ENCODE data around the gene CACNA1C. TPM values are rescaled to one million over a fixed set of nuclear protein-coding genes. Genes with fewer than 3 reads are reported as not detected.

Gene CACNA1C
- total RNA-seq, 4 donors from 2014 or later: 44.1 to 104 (median 49.4) TPM

- Histone ChIP-seq H3K27ac (replicated peaks in 1 of 4) (peak overlapping the region; percentile 48 to 74 (median 54)), H3K9me3 (no peaks in the 10 kb centered on the region), H3K27me3 (no peaks in the 10 kb centered on the region), H3K4me1 (peaks cover 9 to 37% (median 23%) of the 10 kb centered on the region in 4 donors), H3K36me3 (peaks cover 0 to 60% (median 45%) of the 10 kb centered on the region in 4 donors), H3K4me3 (no peak overlapping the region)
- no peak for DNase-seq (ENCODE audit: extremely low spot score)
- TF ChIP-seq EP300 (IDR thresholded peaks at IDR 0.05) (no peak), POLR2AphosphoS5 (IDR thresholded peaks at IDR 0.05) (peak in 1 of 2 donors; percentile 9)
- WGBS: 67% methylated on average over 10 of the region's 10 CpGs
- intact Hi-C loops (cut with DNase I): no loop called here
Measured at GRCh38 chr12:2552000-2552756, 499.4 kb downstream of the CACNA1C start.

- WGBS: 87% methylated on average over 14 of the region's 14 CpGs
- no peak for DNase-seq (ENCODE audit: extremely low spot score)
- intact Hi-C loops (cut with DNase I): no loop called here
- Histone ChIP-seq H3K36me3 (peaks cover 0 to 68% (median 56%) of the 10 kb centered on the region in 4 donors), H3K27ac (replicated peaks in 1 of 4) (no peak overlapping the region), H3K27me3 (no peaks in the 10 kb centered on the region), H3K9me3 (no peaks in the 10 kb centered on the region), H3K4me3 (no peak overlapping the region), H3K4me1 (peaks cover 9 to 37% (median 23%) of the 10 kb centered on the region in 4 donors)
- TF ChIP-seq POLR2AphosphoS5 (IDR thresholded peaks at IDR 0.05): no peak
- no peak for TF ChIP-seq CTCF (IDR thresholded peaks at IDR 0.05)
- no peak for TF ChIP-seq POLR2A (IDR thresholded peaks at IDR 0.05; ENCODE audit: low read depth)
- TF ChIP-seq EP300 (IDR thresholded peaks at IDR 0.05): no peak
Measured at GRCh38 chr12:2553388-2554126, 500.8 kb downstream of the CACNA1C start.

- Histone ChIP-seq H3K4me1 (peaks cover 3 to 25% (median 16%) of the 10 kb centered on the region in 4 donors), H3K27ac (replicated peaks in 1 of 4) (no peak overlapping the region), H3K36me3 (peaks cover 0 to 69% (median 47%) of the 10 kb centered on the region in 4 donors), H3K4me3 (no peak overlapping the region), H3K9me3 (no peaks in the 10 kb centered on the region), H3K27me3 (no peaks in the 10 kb centered on the region)
- DNase-seq (ENCODE audit: extremely low spot score): no peak
- no peak for TF ChIP-seq EP300 (IDR thresholded peaks at IDR 0.05)
- no peak for TF ChIP-seq CTCF (IDR thresholded peaks at IDR 0.05)
- no peak for TF ChIP-seq POLR2A (IDR thresholded peaks at IDR 0.05; ENCODE audit: low read depth)
- TF ChIP-seq POLR2AphosphoS5 (IDR thresholded peaks at IDR 0.05): no peak
- intact Hi-C loops (cut with DNase I): no loop called here
- 90% methylated on average over 18 of the region's 19 CpGs for WGBS
Measured at GRCh38 chr12:2555487-2556082, 502.8 kb downstream of the CACNA1C start.

- no peak overlapping the region for H3K4me3 ChIP-seq
- 72% methylated on average over 3 of the region's 3 CpGs for WGBS
- intact Hi-C loops (cut with DNase I): no loop called here
- TF ChIP-seq EP300 (IDR thresholded peaks at IDR 0.05): no peak
- TF ChIP-seq POLR2A (IDR thresholded peaks at IDR 0.05; ENCODE audit: low read depth): no peak
- TF ChIP-seq CTCF (IDR thresholded peaks at IDR 0.05): no peak
- no peak for TF ChIP-seq POLR2AphosphoS5 (IDR thresholded peaks at IDR 0.05)
- no peak for DNase-seq (ENCODE audit: extremely low spot score)
- peaks cover 0 to 14% (median 2%) of the 10 kb centered on the region in 4 donors for H3K4me1 ChIP-seq
- H3K9me3 ChIP-seq: no peaks in the 10 kb centered on the region
- H3K27me3 ChIP-seq: no peaks in the 10 kb centered on the region
- H3K27ac ChIP-seq (replicated peaks in 1 of 4): no peak overlapping the region
- peaks cover 0 to 78% (median 44%) of the 10 kb centered on the region in 4 donors for H3K36me3 ChIP-seq
Measured at GRCh38 chr12:2557597-2557996, 504.8 kb downstream of the CACNA1C start.

GRCh38 chr12:2559931-2560330, 507.1 kb downstream of the CACNA1C start:
- DNase-seq (ENCODE audit: extremely low spot score): no peak

More at GRCh38 chr12:2559931-2560330, 507.1 kb downstream of the CACNA1C start:
- Histone ChIP-seq H3K27ac (replicated peaks in 1 of 4) (no peak overlapping the region), H3K4me3 (no peak overlapping the region), H3K36me3 (peaks cover 0 to 59% (median 33%) of the 10 kb centered on the region in 4 donors), H3K9me3 (no peaks in the 10 kb centered on the region), H3K4me1 (peaks cover 0 to 14% (median 0%) of the 10 kb centered on the region in 4 donors), H3K27me3 (no peaks in the 10 kb centered on the region)
- TF ChIP-seq POLR2A (IDR thresholded peaks at IDR 0.05; ENCODE audit: low read depth) (no peak), CTCF (IDR thresholded peaks at IDR 0.05) (no peak), POLR2AphosphoS5 (IDR thresholded peaks at IDR 0.05) (no peak), EP300 (IDR thresholded peaks at IDR 0.05) (no peak)
- WGBS: 84% methylated on average over 6 of the region's 6 CpGs
- intact Hi-C loops (cut with DNase I): no loop called here
